SKM-1 (cell line): Measurements from ENCODE around the gene ASB17.
A peak's percentile ranks its signal among the peaks of the same experiment; 100 is the strongest.
"Not testable (repeated sequence)": the region's sequence is repeated elsewhere in the genome, so short reads cannot be mapped to it uniquely, and the experiment has no call there.

Experiments used
- DNase-seq: peaks from one replicate; lab custom pipeline; 2025; ENCODE audit not compliant: unreplicated experiment; lab: John Stamatoyannopoulos, UW

The ASB17 gene, protein sequence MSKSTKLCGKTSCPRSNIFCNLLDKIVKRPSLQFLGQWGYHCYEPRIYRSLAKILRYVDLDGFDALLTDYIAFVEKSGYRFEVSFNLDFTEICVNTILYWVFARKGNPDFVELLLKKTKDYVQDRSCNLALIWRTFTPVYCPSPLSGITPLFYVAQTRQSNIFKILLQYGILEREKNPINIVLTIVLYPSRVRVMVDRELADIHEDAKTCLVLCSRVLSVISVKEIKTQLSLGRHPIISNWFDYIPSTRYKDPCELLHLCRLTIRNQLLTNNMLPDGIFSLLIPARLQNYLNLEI

DNA sequence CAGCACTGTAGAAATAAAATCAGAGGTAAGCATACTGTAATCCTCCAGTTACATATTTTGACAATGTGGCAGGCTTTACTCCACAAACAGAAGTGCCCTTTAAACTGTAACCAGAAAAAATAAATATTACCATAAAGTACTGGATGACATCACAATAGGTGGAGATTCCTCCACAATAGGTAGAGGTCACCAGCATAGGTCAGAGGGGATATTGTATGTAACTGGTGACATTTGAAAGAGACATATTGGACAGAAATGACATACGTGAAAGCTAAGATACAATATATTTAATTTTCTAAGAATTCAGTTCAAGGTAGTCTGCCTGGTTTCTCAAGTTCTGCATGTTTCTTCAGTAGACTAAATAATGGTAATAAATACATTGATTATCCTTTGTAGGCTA is at the start of gene ASB17:
TSS of gene ASB17 (minus strand) at position 101 of the 400 bp plus-strand sequence. CDS start 113 bp downstream, outside the sequence.
- DNase-seq = no peak

DNA sequence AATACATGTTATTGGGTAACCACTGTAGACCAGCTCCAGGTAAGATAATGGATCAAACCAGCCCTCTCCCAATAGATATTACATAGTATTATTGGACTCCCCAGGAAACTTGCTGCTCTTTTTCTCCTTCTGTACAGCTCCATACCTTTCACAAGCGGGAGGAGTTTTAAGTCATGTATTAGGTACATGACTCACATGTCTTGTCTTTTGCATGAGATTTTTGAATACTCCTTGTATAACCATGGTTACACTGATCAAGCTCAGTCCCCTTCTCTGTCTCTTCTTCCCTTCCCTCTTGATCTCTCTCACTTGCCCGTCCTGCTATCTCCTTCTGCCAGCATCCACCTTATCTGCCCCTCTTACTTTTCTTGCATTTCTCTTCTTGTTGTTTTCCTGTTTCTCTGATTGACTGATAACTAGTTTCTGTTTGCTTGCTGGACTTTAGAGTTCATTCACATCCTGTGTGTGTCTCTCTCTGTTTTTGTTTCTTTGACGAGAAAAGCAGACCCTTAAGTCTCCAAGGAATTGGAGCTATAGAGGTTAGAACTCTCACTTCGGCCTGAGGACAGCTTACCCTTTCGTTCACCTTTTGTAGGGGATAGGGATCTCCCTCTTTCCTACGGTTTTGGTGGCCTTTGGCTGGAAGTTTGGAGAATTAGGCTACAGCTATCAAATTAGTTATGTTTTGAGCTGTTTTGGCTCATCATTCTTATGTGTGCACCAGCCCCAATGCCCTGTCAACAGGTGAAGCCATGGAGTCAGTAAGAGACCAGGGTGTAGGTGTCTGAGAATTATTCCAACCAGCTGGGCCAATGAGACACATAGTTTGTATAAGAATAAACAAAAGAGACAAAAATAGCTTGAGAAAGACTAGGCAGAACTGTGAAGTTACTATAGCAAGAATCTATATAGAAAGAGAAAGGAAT is 49.0 kb upstream of the ASB17 start:
- no peak for DNase-seq

DNA sequence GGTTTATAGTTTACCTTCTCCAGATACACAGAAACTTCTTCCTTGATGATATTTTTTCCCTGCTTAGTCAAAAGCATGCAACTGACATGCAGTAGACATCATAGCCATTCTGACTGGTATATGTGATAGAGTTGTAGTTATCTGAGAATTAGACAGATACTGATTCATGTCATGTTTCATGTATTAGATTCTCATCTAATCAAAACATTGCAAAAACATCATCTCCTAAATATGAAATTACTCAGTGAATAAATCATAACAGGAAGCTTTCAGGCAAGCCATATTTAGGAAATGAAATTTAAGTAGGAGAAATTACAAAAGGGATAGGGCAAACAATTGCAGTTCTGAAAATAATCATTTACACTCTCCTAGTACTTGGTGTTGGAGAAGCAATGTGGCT is 38.4 kb upstream of the ASB17 start:
- DNase-seq = no peak

DNA sequence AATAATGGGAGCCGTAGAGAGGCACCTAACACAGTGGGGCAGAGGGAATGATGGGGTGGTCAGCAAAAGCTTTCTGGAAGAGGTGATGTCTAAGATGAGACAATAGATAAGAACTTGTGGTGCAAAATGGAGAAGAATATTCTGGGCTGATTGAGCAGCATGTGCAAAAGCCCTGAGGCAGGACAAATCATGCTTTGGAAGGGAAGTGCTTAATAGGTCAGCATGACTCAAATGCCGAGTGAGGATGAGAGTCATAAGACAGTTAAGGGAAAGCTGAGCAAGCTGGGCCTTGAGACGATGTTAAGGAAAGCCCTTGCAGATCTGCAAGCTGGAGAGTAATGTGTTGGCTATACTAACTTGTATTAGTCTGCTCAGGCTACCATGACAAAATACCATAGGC is 37.3 kb upstream of the ASB17 start:
- DNase-seq = no peak

DNA sequence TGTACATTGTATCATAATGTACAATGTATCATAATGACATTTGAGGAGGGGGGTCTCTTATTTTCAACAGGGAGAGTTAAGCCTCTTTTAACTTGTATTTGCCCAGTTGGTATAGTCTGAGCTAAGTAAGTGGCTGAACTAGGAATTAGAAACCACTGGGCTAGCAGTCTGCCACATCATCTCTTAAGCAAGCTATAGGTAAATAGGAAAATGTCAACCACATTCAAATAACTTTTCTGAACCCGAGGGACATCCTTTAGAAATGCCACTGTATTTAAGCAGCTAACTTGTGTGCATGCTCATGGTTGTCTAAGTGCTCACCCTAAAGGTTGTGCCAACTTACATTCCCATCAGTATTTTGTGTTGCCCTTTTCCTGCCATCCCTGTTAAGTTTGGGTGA is 35.5 kb upstream of the ASB17 start:
- no peak for DNase-seq

DNA sequence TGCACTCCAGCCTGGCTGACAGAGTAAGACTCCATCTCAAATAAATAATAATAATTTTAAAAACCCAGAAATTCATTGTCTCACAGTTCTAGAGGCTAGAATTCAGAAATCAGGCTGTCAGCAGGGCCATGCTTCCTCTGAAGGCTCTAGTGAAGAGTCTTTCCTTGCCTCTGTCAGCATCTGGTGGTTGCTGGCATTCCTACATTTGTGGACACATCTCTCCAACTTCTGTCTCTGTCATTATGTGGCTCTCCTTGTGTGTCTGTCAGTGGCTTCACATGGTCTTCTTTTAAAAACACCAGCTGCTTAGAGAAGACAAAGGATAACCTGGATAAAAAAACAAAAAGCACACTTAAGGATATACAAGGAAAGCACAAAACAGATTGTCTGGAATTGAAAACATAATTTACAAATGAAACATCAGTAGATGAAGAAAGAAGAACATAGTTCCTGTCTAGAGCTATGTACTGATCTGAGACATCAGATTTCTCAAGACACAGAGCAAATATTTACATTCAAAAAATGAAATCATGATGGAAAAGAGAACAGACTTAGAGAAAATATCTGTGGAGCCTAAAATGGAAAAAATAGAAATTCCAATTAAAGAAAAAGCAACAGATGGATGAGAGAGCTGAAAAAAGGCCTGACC is 32.7 kb upstream of the ASB17 start:
- DNase-seq = no peak

DNA sequence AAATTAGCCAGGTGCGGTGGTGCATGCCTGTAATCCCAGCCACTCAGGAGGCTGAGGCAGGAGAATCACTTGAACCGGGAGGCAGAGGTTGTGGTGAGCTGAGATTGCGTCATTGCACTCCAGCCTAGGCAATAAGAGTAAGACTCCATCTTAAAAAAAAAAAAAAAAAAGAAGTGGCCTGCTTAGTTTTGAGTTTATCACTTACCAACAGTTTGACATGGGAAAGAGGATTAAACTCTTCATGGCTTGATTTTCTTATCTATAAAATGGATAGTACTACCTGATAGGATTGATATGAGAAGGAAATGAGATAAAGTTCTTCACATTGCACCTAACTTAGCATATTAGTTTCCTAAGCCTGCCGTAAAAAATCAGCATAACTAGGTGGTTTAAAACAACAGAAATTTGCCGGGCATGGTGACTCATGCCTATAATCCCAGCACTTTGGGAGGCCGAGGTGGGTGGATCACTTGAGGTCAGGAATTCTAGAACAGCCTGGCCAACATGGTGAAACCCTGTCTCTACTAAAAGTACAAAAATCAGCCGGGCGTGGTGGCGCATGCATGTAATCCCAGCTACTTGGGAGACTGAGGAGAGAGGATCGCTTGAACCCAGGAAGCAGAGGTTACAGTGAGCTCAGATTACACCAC is 32.0 kb upstream of the ASB17 start:
- not testable (repeated sequence) for DNase-seq

DNA sequence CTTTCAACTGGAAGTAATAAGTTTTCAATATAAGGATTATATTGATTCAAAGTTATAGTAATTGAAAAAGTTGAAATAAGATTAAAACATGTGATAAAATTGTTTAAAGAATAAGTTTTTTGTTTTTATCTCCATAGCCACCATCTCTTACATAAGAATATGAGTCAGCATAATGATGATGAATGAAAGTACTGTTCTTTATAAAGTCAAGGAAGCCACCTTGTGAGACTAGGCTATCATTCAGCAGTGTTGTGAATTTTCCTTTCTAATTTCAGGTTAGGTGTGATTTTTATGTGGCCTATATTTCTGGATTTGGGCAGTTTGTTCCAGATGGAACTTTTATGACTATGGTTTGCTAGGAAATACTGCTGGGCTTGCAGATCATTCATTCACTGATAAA is 22.4 kb upstream of the ASB17 start:
- no peak for DNase-seq

DNA sequence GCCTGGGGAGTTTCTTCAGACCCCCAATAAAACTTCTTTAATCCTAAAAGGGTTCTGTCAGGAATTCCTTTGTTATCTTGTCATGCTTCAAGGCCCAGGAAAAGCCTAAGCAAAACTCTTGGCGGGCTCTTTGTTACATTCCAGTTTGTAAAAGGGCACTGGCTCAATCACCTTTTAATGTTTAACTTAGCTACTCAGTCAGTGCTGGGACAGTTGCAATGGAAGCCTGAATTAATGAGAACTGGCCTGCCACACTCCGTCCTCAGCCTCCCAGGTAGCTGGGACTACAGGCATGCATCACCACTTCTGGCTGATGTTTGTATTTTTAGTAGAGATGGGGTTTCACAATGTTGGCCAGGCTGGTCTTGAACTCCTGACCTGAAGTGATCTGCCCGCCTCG is 21.3 kb upstream of the ASB17 start:
- DNase-seq = no peak

DNA sequence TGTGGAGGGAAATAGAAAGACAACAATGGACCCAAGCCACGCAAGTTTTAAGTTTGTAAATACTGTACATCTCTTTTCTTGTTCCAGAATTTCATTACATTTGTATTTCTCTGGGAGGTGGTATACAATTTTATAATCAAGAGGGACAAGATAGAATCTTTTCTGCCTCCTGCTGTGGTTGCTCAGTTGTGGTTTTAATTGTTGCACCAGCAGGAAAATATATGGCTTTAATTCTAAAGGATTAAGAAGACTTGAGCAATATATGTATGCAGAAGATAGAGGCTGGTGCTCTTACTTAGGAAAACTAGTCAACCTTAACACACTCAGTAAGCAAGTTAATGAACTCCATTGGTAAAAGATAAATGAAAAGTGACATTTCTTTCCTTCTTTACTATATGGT is 19.8 kb upstream of the ASB17 start:
- no peak for DNase-seq

DNA sequence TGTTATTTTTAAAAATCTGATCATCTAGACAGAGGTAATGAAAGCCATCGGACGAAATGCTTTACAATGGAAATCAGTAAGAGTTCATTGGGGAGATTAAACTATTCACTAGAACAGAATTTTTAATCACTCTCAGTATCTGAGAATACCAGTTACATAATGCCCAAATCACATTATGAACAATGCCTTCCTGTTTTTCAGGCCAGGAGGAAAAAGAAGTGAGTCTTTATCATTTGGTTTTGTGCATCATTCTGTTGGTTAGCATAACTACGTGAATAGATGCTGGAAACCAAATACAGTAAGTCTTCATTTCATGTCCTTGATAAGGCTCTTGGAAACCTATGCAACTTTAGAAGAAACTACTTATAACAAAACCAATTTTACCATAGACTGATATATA is 18.0 kb upstream of the ASB17 start:
- no peak for DNase-seq

DNA sequence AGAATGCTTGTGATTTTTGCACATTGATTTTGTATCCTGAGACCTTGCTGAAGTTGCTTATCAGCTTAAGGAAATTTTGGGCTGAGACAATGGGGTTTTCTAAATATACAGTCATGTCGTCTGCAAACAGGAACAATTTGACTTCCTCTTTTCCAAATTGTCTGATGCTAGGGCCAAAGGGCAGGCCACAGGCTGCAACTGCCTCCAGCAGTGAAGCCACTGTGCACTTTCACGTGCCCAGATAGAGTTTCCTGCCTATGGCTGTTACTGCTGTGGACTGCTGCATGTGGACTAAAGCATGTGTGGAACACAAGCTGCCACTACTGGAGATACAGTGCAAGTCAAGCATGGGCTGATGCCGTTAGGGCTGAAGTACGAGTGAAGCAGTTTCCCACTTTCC is 10.8 kb upstream of the ASB17 start:
- DNase-seq = not testable (repeated sequence)

DNA sequence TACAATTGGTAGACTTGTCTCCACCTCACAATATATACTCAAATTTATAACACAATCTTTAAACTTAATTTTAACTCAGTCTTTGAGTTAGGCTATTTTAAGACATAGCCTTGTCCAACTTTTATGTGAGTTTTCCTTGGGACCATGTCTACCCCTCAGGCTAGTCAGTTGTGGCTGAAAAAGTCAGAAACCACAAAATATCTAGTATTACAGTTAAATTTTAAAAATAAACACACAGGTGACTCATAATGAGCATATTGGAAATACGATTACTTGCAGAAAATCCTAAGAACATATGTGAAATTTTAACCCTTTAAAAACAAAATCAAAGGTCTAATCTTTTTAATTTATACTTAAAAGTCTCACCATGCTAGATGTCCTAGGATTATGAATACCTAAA is 4.8 kb upstream of the ASB17 start:
- no peak for DNase-seq

DNA sequence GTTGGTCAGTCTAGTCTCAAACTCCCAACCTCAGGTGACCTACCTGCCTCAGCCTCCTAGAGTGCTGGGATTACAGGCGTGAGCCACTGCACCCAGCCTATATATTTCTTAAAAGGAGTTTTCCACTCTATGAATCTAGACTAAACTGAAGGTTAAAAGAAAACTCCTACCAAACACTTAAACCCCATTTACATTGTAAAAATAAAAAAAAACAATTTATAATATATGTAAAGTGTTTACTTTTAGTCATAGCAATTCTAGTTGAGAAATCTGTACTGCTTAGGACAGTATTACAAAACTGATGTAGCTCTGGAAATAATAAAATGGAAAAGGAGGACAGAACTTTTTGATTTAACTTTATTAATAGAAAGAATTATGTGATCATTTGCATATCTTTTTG is 9.5 kb downstream of the ASB17 start:
- DNase-seq = no peak

DNA sequence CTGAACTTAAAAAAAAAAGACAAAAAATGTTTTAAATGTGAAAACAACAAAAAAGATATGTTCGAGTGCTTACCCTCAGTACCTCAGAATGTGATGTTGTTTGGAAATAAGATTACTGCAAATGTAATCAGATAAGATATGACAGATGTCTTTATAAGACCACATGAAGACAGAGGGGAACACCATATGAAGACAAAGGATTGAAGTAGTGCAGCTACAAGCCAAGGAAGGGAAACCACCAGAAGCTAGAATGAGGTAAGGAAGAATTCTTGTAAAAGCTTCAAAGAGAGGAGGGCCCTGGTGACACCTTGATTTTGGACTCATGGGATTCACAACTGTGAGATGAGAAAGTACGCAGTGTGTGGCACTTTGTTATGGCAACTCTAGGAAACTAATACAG is 15.4 kb downstream of the ASB17 start:
- no peak for DNase-seq

DNA sequence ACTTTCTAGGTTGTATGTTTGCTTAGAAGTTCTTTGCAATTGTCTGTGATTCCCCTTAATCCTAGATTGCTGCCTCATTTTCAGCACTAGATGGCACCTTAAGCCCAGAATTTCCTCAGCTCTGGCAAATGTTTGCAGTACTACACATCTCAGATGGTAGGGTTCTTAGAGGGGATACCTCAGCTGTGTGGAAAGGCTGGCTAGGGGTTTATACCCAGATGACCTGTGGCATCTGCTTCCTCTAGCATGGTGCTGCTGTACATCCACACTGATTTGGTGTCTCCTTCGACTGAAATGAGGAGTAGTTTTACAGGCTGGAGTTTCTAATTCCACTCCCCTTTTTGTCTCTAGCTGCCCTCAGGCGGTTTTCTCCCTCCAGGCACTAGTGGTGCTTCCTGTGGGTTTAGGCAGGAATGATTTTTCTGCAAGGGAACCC is 23.5 kb downstream of the ASB17 start:
- peak; percentile 17 for DNase-seq

DNA sequence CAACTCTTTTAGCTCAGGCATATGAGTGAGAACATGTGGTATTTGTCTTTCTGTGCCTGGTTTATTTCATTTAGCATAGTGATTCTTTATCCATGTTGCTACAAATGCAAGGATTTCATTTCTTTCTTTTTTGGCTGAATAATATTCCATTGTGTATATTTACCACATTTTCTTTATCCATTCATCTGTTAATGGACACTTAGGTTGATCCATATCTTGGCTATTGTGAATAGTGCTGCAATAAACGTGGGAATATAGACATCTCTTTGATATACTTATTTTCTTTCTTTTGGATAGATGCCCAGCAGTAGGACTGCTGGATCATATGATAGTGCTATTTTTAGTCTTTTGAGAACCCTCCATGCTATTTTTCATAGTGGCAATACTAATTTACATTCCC is 30.8 kb downstream of the ASB17 start:
- DNase-seq = no peak

DNA sequence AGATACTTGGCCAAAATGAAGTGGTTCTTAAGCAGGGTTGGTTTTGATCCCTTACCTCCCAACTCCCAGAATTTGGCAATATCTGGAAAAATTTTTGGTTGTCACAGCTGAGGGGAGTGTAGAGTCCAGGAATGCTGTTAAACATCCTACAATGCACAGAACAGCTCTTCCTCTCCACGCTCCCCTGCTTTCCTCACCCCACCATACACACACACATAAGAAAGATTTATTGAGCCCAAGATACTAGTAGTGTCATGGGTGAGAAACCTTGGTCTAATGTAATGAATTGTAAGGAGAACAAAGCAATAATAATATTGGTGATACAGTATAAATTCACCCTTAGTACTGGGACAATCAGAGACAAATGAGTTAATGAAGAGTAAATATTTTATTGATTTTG is 47.8 kb downstream of the ASB17 start:
- DNase-seq = no peak

DNA sequence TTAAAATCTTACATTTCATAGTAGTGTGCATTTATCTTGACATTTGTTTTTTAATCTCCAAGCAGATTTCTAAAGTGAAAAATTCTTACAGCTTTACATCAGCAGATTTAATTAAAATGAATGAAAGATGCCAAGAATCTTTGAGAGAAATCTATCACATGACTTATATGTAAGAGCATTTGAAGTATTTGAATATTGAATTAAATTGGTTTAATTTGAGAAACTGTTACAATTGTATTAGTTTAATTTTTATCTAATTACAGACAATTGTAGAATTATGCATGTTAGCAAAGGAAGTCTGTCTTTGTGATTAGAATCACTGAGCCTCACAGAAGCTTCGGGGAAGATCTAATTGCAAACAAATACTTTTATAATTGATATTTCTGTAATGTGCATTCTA is 52.2 kb downstream of the ASB17 start:
- DNase-seq = no peak

DNA sequence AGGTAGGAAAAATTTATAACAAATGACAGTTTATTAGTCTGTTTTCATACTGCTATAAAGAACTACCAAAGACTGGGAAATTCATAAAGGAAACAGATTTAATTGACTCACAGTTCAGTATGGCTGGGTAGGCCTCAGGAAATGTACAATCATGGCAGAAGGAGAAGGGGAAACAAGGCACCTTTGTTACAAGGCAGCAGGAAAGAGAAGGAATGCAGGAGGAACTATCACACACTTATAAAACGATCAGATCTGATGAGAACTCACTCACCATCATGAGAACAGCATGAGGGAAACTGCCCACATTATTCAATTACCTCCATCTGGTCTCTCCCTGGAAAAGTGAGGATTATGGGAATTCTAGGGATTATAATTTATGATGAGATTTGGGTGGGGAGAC is 61.3 kb downstream of the ASB17 start:
- DNase-seq = no peak
